ENCODE results near the gene MAD1L1. TPM values are rescaled to one million over a fixed set of nuclear protein-coding genes. Genes with fewer than 3 reads are reported as not detected.

The MAD1L1 gene
- total RNA-seq: 29.5 and 45.5 TPM in 2 replicates

GRCh38 chr7:2232766-2233520 lies at the start of gene MAD1L1:
Gene MAD1L1, minus strand, starts transcription at chr7:2232945. Its CDS starts 2,812 bp downstream, at chr7:2230133.

GRCh38 chr7:2241580-2242540 lies 9.1 kb upstream of the MAD1L1 start, which contains the start of the genes MRM2 and NUDT1:
Gene MRM2, minus strand, starts transcription at chr7:2242205. Its CDS starts 36 bp downstream, at chr7:2242169.
Gene NUDT1, plus strand, starts transcription at chr7:2242226. Its CDS starts 2,349 bp downstream, at chr7:2244575.

Small RNA genes within 50 kb of the gene (small RNA-seq; reads per million reads assigned to genes)
- not detected for gene MIR4655

Other genes starting within 250 kb of the MAD1L1 start
- 16.9 and 17.7 TPM in 2 replicates for gene MRM2, start 9.3 kb upstream of the MAD1L1 start, total RNA-seq
- gene NUDT1, start 9.3 kb upstream of the MAD1L1 start, total RNA-seq: 11.4 and 13.6 TPM in 2 replicates
- gene SNX8, start 81.5 kb upstream of the MAD1L1 start, total RNA-seq: 7.3 and 10.8 TPM in 2 replicates
- gene EIF3B, start 121.9 kb upstream of the MAD1L1 start, total RNA-seq: 268 and 276 TPM in 2 replicates
- gene CHST12, start 170.7 kb upstream of the MAD1L1 start, total RNA-seq: 6.3 and 9.4 TPM in 2 replicates
- gene GRIFIN, start 243.5 kb upstream of the MAD1L1 start, total RNA-seq: not detected in 2 replicates

Data from thoracic aorta endothelial cell (primary cell).